HG02763 (cell line): ENCODE results near the gene NEK1.

Experiments
- ATAC-seq: cut with Tn5 transposase; IDR thresholded peaks from one replicate; pipeline ENCODE4 v1.9.1; 2021; ENCODE audit warnings: mild to moderate bottlenecking, moderate library complexity; ENCODE audit not compliant: unreplicated experiment

Gene NEK1, protein sequence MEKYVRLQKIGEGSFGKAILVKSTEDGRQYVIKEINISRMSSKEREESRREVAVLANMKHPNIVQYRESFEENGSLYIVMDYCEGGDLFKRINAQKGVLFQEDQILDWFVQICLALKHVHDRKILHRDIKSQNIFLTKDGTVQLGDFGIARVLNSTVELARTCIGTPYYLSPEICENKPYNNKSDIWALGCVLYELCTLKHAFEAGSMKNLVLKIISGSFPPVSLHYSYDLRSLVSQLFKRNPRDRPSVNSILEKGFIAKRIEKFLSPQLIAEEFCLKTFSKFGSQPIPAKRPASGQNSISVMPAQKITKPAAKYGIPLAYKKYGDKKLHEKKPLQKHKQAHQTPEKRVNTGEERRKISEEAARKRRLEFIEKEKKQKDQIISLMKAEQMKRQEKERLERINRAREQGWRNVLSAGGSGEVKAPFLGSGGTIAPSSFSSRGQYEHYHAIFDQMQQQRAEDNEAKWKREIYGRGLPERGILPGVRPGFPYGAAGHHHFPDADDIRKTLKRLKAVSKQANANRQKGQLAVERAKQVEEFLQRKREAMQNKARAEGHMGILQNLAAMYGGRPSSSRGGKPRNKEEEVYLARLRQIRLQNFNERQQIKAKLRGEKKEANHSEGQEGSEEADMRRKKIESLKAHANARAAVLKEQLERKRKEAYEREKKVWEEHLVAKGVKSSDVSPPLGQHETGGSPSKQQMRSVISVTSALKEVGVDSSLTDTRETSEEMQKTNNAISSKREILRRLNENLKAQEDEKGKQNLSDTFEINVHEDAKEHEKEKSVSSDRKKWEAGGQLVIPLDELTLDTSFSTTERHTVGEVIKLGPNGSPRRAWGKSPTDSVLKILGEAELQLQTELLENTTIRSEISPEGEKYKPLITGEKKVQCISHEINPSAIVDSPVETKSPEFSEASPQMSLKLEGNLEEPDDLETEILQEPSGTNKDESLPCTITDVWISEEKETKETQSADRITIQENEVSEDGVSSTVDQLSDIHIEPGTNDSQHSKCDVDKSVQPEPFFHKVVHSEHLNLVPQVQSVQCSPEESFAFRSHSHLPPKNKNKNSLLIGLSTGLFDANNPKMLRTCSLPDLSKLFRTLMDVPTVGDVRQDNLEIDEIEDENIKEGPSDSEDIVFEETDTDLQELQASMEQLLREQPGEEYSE (N-terminal part only)

DNA sequence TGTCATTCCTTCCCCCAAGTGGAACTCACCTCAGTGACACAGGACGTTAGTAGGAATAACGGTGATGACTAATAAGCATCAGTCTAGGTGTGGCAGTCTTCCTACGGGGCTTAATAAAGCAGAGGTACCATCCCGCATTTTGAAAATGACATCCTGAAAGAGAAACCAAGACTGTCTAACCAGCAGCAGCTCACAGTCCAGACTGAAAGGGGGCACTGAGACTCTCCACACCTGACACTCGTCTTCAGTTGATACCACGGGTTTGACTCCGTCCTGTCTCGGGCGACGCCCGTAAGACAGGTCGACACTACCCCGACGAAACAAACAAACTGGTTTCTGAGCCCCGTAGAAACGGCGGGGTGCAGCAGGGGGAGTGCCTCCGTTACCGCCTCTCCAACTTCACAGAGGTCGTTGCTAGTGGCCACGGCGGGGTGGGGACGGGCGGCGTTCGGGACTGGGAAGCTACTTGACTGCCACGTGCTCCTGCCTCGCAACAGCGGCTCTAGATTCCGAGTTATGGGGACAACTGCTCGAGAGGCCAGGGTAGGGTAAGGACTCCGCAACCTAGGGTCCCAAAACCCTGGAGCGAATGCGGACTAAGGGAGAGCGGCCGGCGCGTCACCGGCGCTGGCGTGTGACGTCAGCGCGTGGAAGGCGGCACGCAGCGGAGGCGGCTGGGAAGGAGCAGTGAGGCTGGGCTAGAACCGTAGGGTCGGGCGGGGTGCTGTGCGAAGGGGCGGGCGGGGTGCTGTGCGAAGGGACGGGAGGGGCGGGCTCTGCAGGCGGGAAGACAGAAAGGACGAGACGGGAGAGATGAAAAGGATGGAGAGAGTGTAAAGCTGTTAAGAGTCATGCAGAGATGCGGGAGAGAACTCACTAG, at the start of gene NEK1:
TSS of gene NEK1 (minus strand) at position 593 of the 880 bp plus-strand sequence. CDS start 9,953 bp downstream, outside the sequence.
- ATAC-seq: peak; percentile 95

DNA sequence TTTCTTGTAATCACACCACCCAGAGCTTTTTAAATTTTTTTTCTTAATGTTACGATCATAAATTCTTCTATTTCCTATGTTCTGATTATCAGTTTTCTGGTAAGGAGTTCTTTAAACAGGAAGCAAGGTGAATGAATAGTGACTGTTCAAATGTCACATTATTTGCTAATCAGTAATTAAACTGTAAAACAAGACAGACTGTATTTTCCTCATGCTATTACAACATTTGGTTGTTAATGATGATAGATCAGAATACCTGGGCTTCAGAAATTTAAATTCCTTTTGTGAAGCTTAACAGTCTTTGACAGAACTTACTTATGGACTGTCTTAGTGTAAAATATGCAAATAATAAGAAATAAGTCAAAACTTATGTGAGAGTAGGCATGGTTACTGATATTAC, 49.4 kb upstream of the NEK1 start:
- ATAC-seq: no peak

DNA sequence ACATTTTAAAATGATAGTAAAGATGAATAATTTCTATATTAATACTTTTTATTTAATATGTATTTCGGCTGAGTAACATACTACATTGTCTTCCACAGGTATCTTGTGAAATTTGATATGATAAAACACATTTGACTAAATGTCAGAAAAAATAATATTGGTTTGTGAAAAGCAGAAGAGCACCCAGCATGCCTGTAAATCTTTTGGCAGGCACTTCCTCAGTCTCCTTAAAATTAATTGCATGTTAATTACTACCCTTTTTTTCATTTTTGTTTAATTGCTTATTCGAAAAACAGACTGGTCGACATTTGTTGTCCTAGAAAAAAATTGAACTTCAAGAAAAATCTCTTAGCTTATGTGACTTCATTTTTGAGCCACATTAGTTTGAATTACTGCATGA, 48.5 kb upstream of the NEK1 start:
- ATAC-seq: no peak

DNA sequence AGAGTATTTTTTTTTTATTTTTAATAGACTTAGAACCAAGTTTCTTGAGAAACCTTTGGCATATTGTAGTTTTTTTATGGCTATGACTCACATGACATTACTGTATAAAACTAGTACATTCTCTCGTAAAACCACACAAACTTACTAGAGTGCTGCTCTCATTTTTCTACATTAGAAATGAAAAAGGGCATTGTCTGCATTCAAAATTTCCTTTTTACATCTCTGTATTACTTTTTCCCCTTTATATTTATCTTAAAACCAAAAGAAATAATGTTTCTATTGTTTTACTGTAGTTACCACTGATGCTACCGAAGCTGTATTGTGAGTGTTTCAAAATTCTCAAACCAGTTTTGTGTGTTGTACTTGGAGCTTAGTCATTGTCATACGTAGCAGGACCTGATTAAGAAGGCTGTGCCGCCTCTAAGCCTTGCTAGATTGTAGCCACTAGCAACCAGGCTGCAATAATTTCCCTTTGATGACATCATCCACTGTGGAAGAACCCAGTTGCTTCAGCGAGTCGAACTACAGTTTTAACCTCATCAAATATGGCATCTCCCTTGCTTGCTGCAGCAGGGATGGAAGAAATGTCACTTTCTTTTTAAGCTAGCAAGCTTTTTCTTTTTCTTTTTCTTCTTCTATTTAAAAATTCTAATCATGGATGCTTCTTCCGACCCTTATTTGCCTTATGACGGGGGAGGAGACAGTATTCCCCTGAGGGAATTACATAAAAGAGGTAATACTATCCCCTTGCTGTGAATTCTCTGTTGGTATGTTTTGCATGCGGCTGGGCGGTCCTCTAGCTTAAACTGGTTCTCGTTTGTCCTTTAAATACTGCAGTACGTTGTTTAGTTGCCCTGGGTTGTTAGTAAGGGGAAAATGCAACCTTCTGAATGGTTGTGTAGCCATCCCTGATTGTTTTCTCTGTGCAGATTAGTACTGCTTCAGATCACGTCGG, 47.6 kb upstream of the NEK1 start:
- ATAC-seq: peak; percentile 94

DNA sequence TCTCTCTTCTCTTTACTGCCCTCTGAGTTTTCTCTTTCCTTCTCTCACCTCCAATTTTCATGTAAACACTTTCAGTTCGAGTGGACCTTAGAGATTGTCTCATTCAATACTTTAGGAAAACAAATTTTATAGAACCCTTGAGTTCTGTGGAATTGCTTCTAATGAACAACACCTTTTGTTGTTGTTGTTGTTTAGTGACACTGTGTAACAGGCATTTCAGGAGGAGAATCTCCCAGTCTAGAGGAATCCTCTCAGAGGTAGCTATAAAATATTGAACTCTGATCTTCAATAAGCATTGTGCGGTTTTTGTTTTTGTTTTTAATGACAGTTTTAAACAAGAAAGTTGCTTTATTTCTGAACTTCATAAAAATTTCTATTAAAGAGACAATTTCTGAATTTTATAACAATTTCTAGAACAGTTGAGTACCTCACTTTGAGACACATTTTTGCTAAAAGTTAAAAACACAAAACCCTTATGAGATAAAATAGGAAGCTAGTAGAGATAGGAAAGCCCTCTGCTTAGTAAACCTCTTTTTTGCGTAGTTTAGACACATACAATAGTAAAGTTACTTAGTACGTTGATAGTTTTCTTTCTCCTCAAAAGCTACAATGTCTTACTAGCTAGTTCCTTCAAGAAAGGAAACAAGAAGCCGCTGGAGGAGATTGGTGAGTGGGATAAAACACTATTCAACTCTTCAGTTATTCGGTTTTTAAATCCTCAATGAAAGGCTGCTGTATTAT, 46.8 kb upstream of the NEK1 start:
- no peak for ATAC-seq

DNA sequence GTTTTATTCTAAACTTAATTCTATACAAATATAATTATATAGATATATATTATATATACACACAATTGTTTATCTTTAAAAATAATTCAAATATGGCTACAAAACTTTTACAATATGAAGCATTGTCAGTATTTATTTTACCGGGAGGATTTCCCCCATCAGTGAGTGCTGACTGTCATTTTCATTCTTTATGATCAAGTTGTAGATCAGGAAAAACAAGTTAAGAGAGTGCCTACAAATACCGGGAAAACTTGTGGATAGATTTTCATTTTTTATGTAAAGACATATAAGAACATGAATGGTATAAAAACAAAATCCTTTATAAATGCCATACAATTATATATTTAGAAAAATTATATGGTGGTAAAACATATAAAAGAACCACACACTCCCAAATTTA, 45.8 kb upstream of the NEK1 start:
- no peak for ATAC-seq

DNA sequence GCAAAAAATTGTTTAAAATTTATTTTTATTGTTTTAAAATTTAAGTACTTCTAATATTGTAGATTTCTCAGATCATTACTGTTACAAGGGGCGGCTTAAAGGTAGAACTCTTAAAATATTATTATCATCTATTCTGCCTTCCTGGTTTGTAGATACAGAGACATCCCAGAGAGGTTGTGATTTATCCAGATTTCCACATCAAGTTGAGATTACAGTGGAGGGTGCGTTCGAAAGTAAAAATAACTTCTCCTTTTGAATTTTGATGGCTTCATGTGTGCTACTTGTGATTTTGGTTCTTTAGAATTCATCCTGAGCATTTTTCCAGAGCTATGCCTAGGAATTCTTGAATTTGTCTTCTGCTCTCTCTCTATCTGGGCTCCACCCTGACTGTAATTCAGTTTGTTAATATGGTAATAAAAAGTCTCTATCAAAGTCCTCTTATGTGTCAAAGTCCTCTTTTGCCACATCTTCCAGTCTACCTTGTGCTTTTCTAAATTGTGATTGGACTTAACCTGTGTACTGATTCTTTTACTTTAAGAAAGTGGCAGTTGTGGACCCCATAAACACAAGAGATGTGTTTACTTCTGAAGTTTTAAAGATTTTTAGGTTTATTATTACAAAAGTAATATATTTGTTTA, 45.2 kb upstream of the NEK1 start:
- no peak for ATAC-seq

DNA sequence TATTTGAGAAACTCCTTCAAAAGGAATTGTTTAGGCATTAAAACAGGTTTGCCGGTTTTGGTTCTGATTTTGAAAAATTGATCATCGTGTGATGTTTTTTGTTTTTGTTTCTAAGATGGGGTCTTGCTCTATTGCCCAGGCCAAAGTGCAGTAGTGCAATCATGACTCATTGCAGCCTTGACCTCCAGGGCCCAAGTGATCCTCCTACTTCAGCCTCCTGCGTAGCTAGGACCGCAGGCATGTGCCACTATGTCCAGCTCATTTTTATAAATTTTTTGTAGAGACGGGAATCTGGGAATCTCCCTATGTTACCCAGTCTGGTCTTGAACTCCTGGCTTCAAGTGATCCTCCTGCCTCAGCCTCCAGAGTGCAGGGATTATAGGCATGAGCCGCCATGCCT, 43.0 kb upstream of the NEK1 start:
- ATAC-seq: no peak

DNA sequence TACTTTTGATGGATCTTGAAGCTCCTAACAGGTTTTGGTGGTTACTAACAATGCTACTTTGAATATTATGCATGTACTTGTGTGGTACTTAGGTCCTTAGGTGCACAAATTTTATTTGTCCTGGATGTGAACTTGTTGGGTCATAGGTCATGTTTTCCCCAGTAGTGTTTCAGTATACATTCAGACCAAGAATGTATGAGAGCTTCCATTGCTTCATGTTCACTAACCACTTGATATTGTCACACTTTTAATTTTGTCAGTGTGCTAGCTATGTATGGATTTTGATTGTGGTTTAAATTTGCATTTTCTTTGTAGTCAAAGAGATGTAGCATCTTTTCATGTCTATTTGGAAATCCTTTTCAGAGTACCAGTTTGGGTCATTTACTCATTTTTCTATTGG, 40.2 kb upstream of the NEK1 start:
- ATAC-seq: no peak

DNA sequence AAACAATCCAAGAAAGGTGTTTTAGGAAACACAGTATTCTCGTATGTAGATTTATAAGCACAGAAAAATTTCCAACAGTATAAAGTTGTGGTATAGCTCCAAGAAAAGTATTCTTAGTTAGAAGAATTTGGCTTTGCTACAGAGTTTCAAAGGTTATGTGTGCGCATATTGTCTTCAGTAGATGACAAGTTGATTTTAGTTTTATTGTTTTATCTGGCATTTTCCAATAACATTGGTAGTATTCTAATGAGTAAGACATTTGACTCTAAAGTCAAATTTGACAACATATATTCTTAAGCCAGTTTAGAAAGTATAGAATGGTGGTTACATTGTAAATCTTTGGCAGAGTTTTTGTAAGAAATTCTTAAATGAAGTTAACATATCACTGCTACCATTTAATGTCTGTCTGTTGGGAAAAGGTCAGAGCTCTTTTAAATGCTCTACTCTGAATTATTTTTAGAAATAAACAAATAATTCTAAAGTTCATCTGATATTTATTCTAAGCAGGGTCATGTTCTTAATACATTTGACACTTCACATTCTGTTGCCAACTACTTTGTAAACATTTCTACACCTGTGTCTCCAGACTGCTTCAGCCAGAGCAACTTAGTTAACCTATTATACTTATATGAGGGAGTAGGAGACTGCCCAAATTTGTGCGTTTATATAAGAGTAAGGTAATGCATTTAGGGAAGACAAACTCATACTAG, 38.0 kb upstream of the NEK1 start:
- ATAC-seq: no peak

DNA sequence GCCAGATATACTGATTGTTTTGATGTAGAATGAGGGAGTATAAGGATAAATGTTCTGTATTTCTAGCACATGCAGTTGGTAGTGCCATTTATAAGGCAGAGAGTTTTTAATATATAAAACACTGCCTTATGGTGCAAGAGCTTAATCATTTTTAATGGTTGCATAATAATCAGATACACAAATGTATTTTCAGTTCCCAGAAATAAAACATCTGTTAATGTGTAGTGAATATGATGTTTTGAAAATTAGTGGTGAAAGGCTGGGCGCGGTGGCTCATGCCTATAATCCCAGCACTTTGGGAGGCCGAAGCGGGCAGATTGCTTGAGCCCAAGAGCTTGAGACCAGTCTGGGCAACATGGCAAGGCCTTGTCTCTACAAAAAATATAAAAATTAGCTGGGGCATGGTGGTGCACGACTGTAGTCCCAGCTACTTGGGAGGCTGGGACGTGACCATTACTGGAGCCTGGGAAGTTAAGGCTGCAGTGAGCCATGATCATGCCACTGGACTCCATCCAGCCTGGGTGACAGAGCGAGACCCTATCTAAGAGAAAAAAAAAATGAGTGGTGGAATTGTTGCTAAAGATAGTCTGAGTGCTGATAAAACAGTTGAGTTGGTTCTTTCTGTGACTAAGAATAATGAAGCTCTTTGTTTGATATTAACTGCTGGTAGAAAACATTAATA, 37.3 kb upstream of the NEK1 start:
- no peak for ATAC-seq

DNA sequence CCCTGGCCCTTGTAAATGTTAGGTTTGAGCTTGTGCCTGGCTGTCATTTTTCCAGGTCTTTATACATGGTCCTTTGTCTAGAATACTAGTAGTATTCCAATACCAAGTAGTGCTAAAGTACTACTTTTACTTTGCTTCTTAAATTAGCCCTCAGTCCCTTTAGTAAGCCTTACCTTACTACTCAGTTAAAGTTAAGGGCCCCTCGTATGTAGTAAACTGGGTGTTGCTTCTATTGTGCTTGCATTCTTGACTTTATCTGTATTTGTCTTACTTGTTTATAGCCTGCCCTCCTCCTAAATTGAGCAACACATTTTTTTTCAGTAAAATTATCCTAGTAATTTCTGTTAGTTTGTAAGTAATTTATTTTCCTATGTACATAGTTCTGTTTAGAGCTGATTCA, 33.2 kb upstream of the NEK1 start:
- no peak for ATAC-seq

DNA sequence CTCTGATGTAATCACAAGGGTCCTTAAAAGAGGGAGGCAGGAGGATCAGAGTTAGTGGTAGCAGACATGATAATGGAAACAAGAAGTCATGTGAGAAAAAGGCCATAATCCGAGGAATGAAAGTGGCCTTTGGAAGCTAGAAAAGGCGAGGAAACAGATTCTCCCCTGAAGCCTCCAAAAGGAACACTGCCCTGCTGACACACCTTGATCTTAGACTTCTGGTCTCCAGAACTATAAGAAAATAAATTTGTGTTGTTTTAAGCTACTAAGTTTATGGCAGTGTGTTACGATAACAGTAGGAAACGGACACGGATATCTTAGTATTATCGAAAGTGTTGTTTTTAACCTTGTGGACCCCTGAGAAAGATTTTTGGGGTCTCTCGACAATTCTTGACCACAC, 32.4 kb upstream of the NEK1 start:
- no peak for ATAC-seq

DNA sequence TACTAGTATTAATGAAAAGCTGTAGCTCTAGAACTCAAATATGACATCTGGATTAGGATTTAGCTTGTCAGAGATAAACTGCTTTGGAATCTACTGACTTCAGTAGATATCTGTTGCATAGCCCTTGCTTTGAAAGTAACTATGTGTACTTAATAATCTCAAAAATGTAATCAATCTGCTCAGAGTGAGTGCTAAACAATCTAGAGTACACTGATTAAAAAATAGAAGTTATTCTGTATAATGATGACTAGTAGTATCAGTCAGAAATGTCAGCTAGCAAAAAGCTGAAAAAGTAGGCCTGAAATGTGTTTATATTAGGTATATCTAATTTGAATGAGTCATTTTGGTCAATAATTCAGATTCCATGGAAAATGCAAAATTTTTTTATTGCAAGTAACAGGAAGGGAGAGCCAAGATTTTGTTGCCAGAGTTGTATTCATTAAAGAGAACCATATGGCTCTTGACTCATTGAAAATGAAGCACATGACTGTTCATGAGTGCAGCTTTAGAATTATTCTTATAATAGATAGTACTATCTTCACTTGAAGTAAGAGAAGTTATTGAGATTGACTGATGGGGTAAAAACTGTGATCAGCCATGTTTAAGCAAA, 28.0 kb upstream of the NEK1 start:
- no peak for ATAC-seq

DNA sequence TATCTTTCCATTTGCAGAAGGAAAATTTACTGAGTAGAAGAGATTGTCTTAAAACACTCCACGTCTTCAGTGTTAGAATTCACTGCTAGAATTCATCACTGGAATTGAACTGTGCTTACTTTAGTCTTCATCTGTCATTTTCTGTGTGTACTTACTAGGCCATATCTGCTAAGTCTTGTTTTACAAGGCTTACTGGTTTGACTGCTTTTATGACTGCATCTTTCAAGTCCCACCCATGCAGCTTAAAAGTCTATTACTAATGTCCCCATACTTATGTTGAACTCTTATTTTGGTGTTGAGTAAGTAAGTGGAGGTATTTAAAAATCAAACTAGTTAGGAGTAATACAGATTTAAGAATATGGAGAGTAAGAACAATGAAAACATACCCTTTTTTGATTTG, 22.6 kb upstream of the NEK1 start:
- no peak for ATAC-seq

DNA sequence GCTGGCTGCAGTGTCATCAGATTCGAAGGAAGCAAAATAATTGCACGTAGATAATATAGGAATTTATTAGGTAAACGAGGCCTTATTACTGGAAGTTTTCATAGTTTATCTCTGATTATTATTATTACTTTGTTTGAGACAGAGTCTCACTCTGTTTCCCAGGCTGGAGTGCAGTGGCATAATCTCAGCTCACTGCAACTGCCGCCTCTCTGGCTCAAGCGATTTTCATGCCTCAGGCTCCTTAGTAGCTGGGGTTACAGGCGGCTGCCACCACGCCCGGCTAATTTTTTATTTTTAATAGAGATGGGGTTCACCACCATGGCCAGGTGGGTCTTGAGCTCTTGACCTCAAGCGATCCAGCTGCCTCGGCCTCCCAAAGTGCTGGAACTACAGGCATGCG, 20.5 kb upstream of the NEK1 start:
- ATAC-seq: no peak

DNA sequence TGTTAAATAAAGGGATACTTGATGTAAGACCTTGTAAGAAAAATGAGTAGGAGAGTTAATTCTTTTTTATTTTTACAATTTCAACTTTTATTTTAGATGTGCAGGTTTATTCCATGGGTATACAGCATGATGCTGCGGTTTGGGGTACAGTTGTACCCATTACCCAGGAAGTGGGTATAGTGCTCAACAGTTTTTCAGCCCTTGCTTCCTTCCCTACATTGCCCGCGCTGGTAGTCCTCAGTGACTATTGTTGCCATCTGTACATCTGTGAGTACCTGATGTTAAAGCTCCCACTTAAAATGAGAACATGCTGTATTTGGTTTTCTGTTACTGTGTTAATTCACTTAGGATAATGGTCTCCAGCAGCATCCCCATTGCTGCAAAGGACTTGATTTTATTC, 17.7 kb upstream of the NEK1 start:
- no peak for ATAC-seq
